GM18520 (cell line): ENCODE measurements around the gene CUX1.
"Not testable (repeated sequence)": the region's sequence is repeated elsewhere in the genome, so short reads cannot be mapped to it uniquely, and the experiment has no call there.

Experiments used
- ATAC-seq: cut with Tn5 transposase; IDR thresholded peaks from one replicate; pipeline ENCODE4 v1.9.1; 2021; ENCODE audit not compliant: unreplicated experiment

CUX1 gene

DNA sequence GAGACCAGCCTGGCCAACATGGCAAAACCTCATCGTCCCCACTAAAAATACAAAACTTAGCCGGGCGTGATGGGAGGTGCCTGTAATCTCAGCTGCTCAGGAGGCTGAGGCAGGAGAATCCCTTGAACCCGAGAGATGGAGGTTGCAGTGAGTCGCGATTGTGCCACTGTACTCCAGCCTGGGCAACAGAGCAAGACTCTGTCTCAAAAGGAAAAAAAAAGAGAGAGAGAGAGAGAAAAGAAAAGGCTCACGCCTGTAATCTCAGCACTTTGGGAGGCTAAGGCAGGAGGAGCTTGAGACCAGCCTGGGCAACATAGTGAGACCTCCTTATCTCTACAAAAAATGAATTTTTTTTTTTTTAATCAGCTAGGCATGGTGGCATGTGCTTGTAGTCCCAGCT lies 157.6 kb downstream of the CUX1 start:
- ATAC-seq = no peak

DNA sequence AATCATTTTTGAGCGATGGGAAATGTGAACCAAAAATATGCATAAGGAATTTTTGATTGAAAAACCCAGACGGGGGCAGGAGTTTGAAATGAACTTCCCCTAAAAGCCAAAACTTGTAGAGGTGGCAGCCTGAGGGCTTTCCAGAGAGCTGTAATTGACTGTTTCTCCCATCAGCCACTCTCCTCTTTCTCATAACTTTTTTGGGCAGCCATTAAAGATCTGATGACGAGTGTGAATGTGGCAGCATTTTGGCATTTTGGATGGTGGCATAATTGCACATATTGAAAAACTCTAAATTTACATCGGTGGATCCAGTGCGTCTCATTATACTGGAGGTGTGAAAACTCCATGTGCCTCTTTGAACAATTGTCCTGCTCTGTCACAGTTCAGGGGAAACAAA lies 159.0 kb downstream of the CUX1 start:
- no peak for ATAC-seq

DNA sequence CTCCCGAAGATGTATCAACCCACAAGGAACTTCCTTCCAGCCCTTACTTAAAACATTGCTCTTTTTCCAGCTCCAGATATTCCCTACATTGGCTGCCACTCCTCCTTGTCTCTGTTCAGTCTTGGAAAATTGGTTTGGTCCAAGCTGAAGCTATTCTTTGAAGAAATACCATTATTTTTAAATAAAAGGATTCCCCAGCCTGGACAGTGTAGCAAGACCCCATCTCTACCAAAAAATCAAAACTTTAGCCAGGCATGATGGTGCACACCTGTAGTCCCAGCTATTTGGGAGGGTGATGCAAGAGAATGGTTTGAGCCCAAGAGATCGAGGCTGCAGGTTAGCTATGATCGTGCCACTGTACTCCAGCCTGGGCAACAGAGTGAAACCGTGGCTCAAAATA lies 159.8 kb downstream of the CUX1 start:
- no peak for ATAC-seq

DNA sequence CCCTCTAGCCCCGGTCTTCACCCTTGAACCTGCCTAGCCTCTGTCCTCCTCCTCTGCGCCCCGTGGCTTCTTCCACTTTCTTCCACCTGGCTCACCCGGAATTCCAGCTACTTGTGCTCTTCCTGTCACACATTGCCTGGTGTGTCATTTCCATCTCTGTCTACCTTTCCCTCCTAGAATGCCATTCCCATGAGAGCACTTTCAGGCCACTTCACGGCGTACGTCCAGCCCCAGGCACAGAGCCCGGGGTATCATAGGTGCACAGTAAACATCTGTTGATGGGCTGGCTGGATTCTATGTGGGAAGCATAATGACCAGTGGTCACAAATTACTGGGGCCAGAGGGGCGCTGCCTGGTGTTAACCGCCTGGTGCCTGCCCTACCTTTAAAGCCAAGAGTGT lies 161.3 kb downstream of the CUX1 start:
- ATAC-seq = no peak

DNA sequence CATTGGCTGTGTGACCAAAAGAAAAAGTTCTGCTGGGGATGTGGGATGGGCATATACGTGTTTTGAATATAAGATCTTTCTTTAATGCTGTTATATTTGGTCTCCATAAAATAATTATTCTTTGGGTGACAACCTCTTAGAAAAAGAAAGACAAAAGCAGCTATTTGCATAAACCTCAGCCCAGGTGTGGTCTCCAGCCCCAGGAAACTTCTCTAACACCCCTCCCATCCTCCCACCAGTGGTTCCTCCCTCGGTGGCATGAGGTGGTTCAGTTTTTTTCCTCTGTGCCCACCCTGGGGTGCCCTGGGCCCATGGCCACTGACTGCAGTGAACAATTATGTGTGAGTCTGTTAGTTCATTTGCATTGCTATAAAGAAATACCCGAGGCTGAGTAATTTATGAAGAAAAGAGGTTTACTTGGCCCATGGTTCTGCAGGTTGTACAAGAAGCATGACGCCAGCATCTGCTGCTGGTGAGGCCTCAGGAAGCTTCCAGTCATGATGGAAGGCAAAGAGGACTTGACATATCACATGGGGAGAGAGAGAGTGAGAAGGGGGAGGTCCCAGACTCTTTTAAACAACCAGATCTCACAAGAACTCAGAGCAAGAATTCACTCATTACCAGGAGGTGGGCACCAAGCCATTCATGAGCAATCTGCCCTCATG lies 165.9 kb downstream of the CUX1 start:
- no peak for ATAC-seq

DNA sequence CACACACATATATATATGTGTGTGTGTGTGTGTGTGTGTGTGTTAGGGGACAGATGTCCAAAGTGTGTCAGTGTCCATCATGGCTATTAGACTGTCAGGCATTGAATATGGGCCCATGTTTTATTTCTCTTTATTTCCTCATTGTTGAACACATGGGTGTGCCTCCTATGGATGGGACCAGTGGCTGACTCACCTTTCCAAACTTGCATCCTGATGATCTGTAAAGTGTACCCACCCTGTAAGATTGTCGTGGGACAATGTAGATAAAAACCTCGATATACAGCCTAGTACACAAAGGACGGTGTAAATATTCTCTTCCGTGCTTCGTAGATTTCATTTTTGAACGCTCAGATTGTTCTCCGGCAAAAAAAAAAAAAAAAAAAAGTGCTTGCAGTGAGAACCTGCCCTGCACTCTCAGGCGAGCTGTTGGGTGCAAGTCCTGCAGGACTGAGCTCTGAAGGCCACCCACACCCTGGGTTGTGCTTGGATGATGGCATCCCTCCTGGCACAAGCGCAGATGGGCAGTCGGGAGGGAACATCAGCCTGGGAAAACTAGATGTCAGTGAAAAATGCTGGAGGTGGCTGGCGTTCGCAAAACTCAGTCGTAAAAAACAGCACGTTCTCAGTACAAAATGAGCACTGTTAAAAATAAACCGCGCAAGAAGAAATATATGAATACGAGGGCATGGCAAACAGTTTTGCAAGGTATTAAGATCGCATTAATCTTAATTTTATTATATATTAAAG lies 166.9 kb downstream of the CUX1 start:
- no peak for ATAC-seq

DNA sequence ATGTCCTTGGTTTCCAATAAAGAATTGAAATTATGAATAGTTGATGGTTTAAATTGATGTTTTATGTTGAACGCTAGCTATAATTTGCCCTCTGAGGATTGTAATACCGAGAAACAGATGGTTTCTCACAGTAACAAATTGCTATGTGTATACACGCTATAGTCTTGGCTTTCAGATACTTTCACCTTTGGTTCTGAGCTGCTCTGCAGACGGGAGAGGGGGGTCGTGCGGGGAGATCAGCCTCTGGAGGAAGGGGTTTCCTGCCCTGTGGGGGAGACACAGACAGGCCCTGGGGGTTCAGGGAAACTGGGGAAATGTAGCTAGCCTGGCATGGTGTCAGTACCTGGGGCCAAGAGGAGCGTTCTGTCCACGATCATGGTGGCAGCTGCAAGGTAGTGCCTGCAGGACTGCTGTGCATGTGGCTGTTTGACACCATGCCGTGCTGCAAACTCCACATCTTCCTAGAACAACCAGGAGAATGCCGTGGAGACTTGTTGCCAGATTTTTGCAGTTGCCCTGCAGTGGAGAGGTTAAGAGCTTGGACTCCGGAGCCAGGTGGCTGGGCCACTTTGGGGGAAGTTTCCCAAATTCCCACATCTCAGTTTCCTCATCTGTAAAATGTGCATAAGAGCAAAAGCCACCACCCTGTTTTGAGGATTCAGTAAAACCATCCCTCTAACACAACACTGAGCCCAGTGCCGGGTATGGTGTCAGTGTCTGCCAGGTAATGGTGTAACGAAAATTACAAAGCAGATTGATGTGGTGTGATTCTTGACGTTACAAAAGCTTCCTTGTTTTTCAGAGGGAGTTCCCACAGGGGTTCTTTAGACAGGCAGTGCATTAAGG lies 167.9 kb downstream of the CUX1 start:
- ATAC-seq = no peak

DNA sequence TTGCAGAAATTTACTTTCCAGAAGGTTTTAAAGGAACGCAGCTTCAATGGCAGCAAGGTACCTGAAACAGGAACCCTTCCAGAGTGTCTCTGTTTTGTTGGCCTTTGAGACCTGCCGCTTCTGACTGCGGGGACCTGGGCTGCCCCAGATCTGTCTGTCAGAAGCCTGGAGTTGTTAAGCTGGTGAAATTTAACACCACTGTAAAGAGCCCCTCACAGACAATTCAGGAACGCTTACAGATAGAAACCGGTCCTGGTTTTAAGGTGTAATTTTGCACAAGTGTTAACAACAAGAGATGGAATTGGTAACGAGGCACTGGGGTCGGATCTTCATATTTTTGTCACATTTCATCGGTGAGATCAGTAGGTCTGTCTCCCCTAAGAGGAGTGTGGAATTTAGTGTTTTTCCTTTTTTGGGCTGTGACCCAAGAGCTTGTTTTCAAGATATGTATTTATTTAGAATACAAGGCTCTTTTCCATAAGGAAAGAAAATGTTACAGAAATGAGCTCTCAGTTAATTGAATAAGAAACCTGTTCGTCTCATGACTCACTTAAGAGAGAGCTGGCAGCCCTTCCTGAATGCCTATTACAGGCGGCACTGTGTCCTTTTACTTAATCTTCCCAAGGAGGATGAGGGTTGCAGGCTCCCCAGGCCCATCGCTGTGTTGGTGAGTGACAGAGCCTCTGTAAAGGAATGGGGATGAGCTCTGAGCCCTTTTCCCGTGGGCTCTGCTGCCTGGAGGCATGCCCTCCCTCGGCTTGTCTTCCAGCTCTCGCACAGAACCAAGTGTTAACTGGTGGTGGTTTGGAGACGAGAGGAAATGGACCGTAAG lies 168.7 kb downstream of the CUX1 start:
- ATAC-seq = no peak

DNA sequence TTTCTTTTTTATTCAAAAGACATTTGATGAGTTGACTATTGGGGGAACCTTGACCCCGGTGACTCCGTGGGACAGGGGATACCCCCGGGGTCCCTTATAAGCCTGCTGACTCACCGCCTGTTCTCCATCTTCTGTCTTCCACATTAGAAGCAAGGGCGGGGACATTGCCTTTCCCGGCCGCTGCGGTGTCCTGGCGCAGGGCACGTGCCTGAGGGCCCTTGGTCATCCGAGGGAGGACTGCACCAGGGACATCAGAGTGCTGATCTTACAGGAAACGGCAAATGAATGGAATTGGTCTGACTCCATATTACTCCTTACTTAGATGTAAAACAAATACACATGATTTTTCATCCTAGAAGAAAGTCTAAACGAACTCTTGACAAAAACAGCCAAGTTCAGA lies 170.1 kb downstream of the CUX1 start:
- no peak for ATAC-seq

DNA sequence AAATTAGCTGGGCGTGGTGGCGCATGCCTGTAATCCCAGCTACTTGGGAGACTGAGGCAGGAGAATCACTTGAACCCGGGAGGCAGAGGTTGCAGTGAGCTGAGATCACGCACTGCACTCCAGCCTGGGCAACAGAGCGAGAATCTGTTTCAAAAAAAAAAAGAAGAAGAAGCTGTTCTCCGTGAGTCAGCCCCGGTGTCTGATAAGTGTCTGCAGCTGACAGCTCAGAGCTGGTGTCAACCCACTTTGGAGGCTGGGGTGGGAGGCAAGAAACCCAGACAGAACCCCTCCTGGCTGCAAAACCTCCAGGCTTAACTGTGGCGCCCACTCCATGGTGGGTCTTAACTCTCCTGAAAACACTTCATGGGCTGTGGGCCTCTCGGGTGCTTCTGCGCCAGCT lies 170.6 kb downstream of the CUX1 start:
- not testable (repeated sequence) for ATAC-seq

DNA sequence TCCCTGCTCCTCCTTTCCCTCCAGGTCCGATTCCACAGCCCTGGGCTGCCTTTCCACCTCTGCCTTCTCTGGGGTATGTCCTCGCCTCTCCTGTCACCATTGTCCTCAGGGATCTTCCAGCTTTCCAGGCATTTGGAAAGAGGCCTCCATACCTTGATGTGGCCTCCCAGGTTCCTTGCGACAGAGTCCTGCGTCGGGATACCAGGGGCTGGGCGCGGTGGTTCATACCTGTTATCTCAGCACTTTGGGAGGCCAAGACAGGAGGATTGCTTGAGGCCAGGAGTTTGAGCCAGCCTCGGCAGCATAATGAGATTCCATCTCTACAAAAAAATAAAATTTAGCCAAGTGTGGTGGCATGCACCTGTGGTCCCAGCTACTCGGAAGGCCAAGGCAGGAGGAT lies 171.1 kb downstream of the CUX1 start:
- ATAC-seq = no peak

DNA sequence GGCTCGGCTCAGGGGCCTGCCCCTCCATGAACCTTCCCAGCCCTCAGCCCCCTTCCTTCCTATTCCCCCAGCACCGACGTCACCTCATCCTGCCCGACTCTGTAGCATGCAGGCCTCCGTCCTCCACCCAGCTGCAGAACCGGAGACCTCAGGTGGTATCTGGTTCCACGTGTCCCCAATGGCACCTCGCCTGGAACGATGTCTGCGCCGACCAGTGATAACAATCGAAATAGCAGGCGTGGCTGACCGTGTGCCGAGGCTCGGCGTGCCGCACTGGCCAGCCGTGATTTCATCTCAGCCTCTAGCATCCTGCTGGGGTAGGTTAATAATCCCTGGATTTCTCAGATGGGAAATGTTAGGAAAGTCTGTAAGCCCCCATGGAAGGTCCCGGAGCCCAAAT lies 171.7 kb downstream of the CUX1 start:
- no peak for ATAC-seq

DNA sequence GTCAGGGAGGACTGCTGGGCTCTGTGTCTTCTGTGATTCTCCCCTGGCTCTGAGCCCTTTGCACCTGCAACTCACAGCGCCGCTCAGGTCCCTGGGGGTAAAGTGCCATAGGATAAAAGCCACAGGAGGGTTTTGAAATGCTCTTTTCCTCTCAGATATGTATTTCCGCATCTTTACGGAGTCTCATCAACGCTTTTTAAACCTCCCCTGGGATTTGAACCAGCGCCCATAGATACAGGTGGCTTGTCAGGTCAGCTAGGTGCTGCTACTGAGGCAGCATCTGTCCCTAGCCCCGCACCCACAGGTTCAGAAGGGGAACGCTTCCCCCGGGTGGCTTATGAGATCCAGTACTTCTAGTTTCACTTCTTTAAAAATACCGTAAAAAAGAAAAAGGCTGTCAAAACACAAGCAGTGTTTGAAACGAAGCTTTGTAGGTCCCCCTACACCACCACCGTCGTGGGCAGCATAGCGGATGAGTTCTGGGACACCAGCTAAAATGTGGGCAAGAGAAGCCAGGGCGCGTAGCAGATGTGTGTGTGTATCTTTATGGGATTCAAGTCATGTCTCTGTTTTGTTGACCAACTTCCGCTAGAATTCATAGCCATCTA lies 173.5 kb downstream of the CUX1 start:
- ATAC-seq = peak; percentile 57

DNA sequence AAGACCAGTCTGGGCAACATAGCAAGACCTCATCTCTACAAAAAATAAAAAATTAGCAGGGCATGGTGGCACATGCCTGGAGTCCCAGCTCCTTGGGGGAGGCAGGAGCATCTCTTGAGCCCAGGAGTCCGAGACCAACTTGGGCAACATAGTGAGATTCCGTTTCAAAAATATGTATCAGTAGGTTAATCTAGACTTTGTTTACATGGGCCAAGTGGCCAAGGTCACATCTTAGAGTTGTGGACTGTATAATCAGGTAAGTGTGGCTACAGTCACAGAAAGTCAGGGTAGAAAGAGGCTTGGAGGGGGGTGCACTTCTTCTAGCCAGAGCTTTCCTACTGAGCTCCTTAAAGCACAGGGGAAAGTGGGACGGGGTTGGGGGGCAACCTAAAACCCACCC lies 174.4 kb downstream of the CUX1 start:
- ATAC-seq = no peak

DNA sequence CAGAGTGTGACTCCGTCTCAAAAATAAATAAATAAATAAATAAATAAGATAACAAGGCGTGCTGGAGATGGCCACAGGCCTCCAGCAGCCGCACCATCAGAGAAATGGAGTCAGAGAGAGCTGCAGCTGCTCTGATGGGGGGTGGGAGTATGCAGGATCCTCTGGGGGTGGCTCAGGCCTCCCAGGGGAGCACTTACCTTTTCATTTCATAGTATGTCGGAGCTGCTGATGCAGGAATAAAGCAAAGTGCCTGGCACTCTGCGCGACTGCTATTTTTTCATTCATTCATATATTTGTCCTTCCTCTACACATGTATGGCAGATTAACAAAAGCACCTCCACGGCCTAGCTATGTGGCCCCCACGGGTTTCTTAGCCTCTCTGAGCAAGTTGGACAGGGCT lies 175.9 kb downstream of the CUX1 start:
- ATAC-seq = no peak

DNA sequence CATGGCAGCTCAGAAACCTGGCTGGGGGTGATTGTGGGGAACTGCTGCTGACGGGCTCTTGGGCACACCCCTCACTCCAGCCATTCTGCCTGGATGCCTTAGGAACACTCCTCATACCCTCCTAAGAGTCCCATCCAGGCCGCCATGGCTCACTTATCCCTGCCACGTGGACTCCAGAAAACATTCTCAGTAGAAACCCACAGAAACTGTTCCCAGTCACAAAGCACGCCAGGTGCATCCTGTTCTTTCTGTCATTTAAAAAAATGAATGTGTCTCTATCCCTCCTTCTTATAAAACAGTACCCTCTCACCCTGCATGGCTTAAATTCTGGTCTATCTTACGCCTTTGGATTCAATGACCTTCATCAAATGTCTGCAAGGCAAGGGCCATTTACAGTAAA lies 177.7 kb downstream of the CUX1 start:
- no peak for ATAC-seq

DNA sequence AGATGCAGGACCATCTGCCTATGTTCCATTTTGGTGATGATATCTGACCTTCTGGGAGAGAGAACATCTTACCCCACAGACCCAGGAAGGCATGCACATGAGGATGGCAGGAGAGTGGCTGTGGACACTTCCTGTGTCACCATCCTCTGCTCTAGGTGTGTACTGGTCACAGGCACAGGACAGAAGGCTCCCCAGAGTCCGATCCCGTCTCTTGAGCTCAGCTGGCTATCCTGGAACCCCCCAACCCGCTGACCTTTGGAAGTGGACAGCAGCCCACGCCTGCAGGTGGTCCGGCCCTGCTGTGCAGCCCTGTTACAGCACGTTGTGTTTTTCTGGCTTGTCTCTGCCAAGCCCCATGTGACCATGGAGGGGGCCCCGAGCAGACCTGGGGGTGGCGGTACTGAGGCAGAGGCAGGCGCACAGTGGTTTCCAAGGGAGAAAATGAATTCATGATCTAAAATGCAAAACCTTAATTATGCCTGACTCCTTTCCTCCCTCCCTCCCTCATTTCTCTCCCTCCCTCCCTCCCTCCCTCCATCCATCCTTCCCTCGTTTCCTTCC lies 178.8 kb downstream of the CUX1 start:
- no peak for ATAC-seq

DNA sequence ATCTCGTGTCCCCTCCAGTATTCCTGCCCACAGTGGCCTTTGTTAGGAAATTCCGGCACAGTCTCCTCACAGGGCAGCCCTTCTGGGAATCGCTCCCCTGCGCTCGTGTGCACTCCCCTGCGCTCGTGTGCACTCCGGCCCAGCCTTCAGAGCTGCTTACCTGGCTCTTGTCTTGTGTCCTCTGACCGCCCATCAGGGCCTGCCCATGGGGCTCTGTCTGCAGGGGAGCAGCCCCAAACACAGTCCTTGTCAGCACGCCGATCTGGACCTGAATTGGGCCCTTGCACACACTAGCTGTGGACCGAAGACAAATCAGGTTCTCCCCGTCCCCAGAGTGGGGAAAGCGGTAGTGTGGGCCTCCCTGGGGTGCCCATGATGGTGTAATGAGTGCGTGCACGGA lies 179.4 kb downstream of the CUX1 start:
- ATAC-seq = no peak

DNA sequence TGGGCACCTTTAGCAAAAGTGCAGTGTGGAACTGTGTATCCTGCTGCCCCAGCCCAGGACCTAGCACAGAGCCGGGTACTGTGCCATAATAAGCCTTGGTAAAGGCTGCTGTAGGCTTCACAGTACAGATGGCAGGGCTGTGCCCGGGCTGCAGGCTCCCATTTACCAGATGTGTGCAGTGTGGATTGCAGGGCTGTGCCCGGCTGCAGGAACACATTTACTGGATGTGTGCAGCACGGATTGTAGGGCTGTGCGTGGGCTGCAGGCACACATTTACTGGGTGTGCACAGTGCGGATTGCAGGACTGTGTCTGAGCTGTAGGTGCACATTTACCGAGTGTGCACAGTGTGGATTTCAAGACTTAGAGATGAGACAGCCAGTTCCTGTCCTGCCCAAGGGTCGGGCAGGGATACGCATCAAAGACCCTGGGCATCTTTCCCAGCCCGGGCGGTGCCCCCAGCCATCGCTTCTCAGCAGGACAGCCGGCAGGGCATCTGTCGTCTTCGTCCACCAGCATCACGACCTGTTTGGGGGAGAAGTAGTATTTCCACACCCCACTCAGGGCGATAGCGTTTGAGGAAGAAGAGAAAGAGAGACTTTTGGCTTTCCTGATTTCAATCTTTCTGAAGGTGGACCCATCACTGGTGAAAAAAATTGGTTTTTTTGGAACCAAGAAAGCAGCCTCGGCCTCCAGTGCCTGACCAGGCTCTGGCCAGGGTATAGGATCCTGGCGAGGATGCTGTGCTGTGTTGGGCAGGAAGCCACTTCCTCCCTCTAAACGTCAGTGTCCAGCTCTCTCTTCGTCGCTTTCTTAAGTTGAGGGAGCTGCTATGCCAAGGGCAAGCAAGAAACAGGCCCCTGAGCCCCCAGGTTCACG lies 180.8 kb downstream of the CUX1 start:
- no peak for ATAC-seq

DNA sequence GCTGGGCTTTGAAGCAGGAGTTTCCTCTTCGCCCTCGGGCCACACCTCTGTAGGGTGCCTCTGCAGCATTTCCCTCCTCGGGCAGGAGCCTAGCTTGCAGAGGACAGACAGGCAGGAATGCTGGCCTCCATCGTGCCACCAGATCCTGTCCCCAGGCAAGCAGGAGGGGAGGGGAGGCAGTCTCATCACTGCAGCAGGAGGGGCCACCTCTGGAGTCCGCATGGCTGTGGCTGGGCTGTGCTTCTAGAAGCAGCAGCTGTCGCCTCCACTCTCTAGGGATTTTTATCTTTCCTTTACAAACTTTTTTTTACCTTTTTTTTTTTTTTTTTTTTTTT lies 181.4 kb downstream of the CUX1 start:
- ATAC-seq = no peak
